K562 (cell line): ENCODE data around the gene MKNK2. TPM values are rescaled to one million over a fixed set of nuclear protein-coding genes. Genes with fewer than 3 reads are reported as not detected.
A peak's percentile ranks its signal among the peaks of the same experiment; 100 is the strongest.

Source experiments
- BCL6 ChIP-seq: fragments of 250-450 bp; sonication (Bioruptor Pico); IDR thresholded peaks from 2 replicates; pipeline ENCODE4 v1.4.0; 2020
- GTF2F1 ChIP-seq: IDR thresholded peaks from 2 replicates; pipeline ENCODE4 v1.6.1; 2011; ENCODE audit warnings: low read depth, low read length, improper control_type of control experiment
- HDGF ChIP-seq: fragments of 450-650 bp; IDR thresholded peaks from 2 replicates; pipeline ENCODE4 v1.6.1; 2016
- NCOA4 ChIP-seq: fragments of 450-650 bp; IDR thresholded peaks from 2 replicates; pipeline ENCODE4 v1.6.1; 2018; ENCODE audit warnings: mild to moderate bottlenecking; ENCODE audit not compliant: partially characterized antibody
- NFE2 ChIP-seq: IDR thresholded peaks from 2 replicates; pipeline ENCODE4 v1.6.1; 2014; ENCODE audit warnings: antibody characterized with exemption, low read depth
- POU5F1 ChIP-seq: fragments of 150-350 bp; IDR thresholded peaks from 2 replicates; pipeline ENCODE4 v1.6.1; 2014; ENCODE audit warnings: borderline replicate concordance, low read length, low read depth, mild to moderate bottlenecking; ENCODE audit not compliant: partially characterized antibody
- PPARD ChIP-seq: fragments of 250-450 bp; sonication (Bioruptor Pico); IDR thresholded peaks from 2 replicates; pipeline ENCODE4 v1.8.0; 2022; ENCODE audit warnings: inconsistent platforms, mild to moderate bottlenecking, moderate library complexity
- RB1 ChIP-seq: fragments of 450-650 bp; IDR thresholded peaks from 2 replicates; pipeline ENCODE4 v1.6.1; 2017; ENCODE audit warnings: low read depth, mild to moderate bottlenecking
- RCOR1 ChIP-seq, 2 experiments: IDR thresholded peaks; 2 replicates each; pipeline ENCODE4 v1.6.1; 2012; ENCODE audit warnings: low read depth in 2 of 2, low read length in 2 of 2, borderline replicate concordance in 1 of 2, improper control_type of control experiment in 1 of 2
- SFPQ ChIP-seq: fragments of 200-400 bp; formaldehyde crosslinking; IDR thresholded peaks from 2 replicates; pipeline ENCODE4 v1.6.1; 2017; ENCODE audit warnings: mild to moderate bottlenecking, low read depth, low read length, moderate library complexity
- SLC30A9 ChIP-seq: fragments of 250-450 bp; sonication (Bioruptor Pico); IDR thresholded peaks from 2 replicates; pipeline ENCODE4 v1.8.0; 2022; ENCODE audit warnings: mild to moderate bottlenecking, moderate library complexity
- TAF7 ChIP-seq: fragments of 450-650 bp; IDR thresholded peaks from 2 replicates; pipeline ENCODE4 v1.6.1; 2016; ENCODE audit warnings: missing genetic modification characterization, missing compliant biosample characterization
- TEAD4 ChIP-seq, 2 experiments: sonication (generic) in 1 of 2; formaldehyde crosslinking in 1 of 2; IDR thresholded peaks; 2 replicates each; pipeline versions ENCODE4 v1.6.1 to v1.8.0; 2012 to 2022; ENCODE audit warnings: borderline replicate concordance in 1 of 2, inconsistent platforms in 1 of 2, low read length in 1 of 2, mild to moderate bottlenecking in 1 of 2, missing genetic modification reagents in 1 of 2
- TFE3 ChIP-seq: fragments of 450-650 bp; formaldehyde crosslinking; IDR thresholded peaks from 2 replicates; pipeline ENCODE4 v1.4.0; 2020; ENCODE audit warnings: mild to moderate bottlenecking, mixed read lengths
- THRB ChIP-seq: fragments of 450-650 bp; formaldehyde crosslinking; conservative IDR thresholded peaks from 2 replicates; pipeline ENCODE4 v1.4.0; 2022; ENCODE audit warnings: mild to moderate bottlenecking, missing genetic modification characterization
- VEZF1 ChIP-seq: fragments of 200-800 bp; sonication (Bioruptor generic); IDR thresholded peaks from 2 replicates; pipeline ENCODE4 v1.6.1; 2017; ENCODE audit warnings: missing genetic modification characterization, missing compliant biosample characterization
- ZBTB33 ChIP-seq: sonication (generic); formaldehyde crosslinking; IDR thresholded peaks from 2 replicates; pipeline ENCODE4 v1.8.1; 2023; ENCODE audit warnings: mild to moderate bottlenecking, missing genetic modification reagents
- ZNF12 ChIP-seq: sonication (generic); formaldehyde crosslinking; IDR thresholded peaks from 2 replicates; pipeline ENCODE4 v1.4.0; 2020; ENCODE audit warnings: mild to moderate bottlenecking, missing genetic modification reagents
- ZNF347 ChIP-seq: fragments of 450-650 bp; formaldehyde crosslinking; IDR thresholded peaks from 2 replicates; pipeline ENCODE4 v1.4.0; 2020; ENCODE audit warnings: low read depth, mild to moderate bottlenecking, moderate library complexity
- polyA plus RNA-seq, 8 experiments: library from polyadenylated mRNA; depleted of rRNA in 4 of 8; stranded (reverse) in 5 of 8; unstranded in 3 of 8; fragments of >200 nt; fragmentation: Nextera tagmentation in 2 of 8; fragmentation: Illumina TruSeq in 1 of 8; extraction: Ambion mirVana in 2 of 8; extraction: Trizol in 1 of 8; gene quantifications; 2 replicates each; pipeline versions ENCODE4 v1.2.1 to v1.2.3, GENCODE V29; 2011 to 2014; ENCODE audit warnings: inconsistent platforms in 1 of 8, missing spikeins in 1 of 8
- total RNA-seq, 7 experiments: library from RNA; depleted of rRNA in 6 of 7; stranded (reverse); fragments of >200 nt in 6 of 7; fragmentation: Illumina TruSeq in 2 of 7; extraction: Trizol in 2 of 7; gene quantifications; 2 replicates each; pipeline versions ENCODE4 v1.2.1 to v1.2.3, GENCODE V29; 2011 to 2021; ENCODE audit warnings: low replicate concordance in 1 of 7

Gene MKNK2
- total and polyA plus RNA-seq, 9 of the 15 experiments (the other 6 are each of a cell fraction or from before 2014, with no cell fraction given) = 5.1 to 191 (median 51.9) TPM

GRCh38 chr19:2056837-2057192 is 5.8 kb upstream of the MKNK2 start (continued):
- TF ChIP-seq SFPQ = no peak
- no peak for TF ChIP-seq BCL6 (CRISPR knock-in tag)
- peak; percentile 16; the same call in 1 of the 2 replicates for TF ChIP-seq HDGF
- TF ChIP-seq SLC30A9 (CRISPR knock-in tag) = no peak
- TF ChIP-seq ZNF347 (CRISPR knock-in tag) = no peak
- no peak for TF ChIP-seq TEAD4 (IDR thresholded peaks at IDR 0.05; ENCODE audit: low read length)
- no peak for TF ChIP-seq TEAD4 (CRISPR knock-in tag; IDR thresholded peaks at IDR 0.05; ENCODE audit: borderline replicate concordance)
- no peak for TF ChIP-seq POU5F1
- TF ChIP-seq GTF2F1 = no peak
- TF ChIP-seq TAF7 = no peak
- TF ChIP-seq THRB (CRISPR knock-in tag) = no peak
- TF ChIP-seq NCOA4 = no peak
- TF ChIP-seq ZNF12 (CRISPR knock-in tag) = no peak
- TF ChIP-seq PPARD (CRISPR knock-in tag) = no peak
- no peak for TF ChIP-seq NFE2
- TF ChIP-seq TFE3 (CRISPR knock-in tag) = no peak
- TF ChIP-seq RCOR1 (IDR thresholded peaks at IDR 0.05; ENCODE audit: borderline replicate concordance in 1 of 2, low read depth in 2 of 2, low read length in 2 of 2) = no peak
- TF ChIP-seq RB1 = no peak
- peak; percentile 42; the same call in 1 of the 2 replicates for TF ChIP-seq VEZF1 (CRISPR knock-in tag)
- TF ChIP-seq ZBTB33 = peak; percentile 12; the same call in 1 of the 2 replicates
